IgD-negative memory B cell (primary cell): ENCODE measurements around the gene TAOK1. TPM values are rescaled to one million over a fixed set of nuclear protein-coding genes. Genes with fewer than 3 reads are reported as not detected.

Experiments used
- H3K27ac Mint-ChIP-seq, 3 donors: one replicate each; pipeline ENCODE4 v1.8.0; 2020 to 2022; ENCODE audit warnings: mild to moderate bottlenecking in 3 of 3, mixed read lengths in 3 of 3, moderate library complexity in 1 of 3
- H3K27me3 Mint-ChIP-seq: one replicate; pipeline ENCODE4 v1.8.0; 2021; ENCODE audit warnings: mixed read lengths
- H3K36me3 Mint-ChIP-seq: one replicate; pipeline ENCODE4 v1.8.0; 2020; ENCODE audit warnings: mild to moderate bottlenecking, mixed read lengths
- H3K4me1 Mint-ChIP-seq, 3 donors: one replicate each; pipeline ENCODE4 v1.8.0; 2020 to 2022; ENCODE audit warnings: mixed read lengths in 3 of 3, mild to moderate bottlenecking in 1 of 3
- H3K4me3 Mint-ChIP-seq, 4 donors: one replicate each; pipeline ENCODE4 v1.8.0; 2020 to 2022; ENCODE audit warnings: mild to moderate bottlenecking in 4 of 4, mixed read lengths in 4 of 4, moderate library complexity in 3 of 4
- H3K9me3 Mint-ChIP-seq, 3 donors: one replicate each; pipeline ENCODE4 v1.8.0; 2020 to 2021; ENCODE audit warnings: mixed read lengths in 3 of 3, mild to moderate bottlenecking in 1 of 3
- polyA plus RNA-seq: library from polyadenylated mRNA; unstranded; fragments of 300-500 nt; fragmentation: Illumina TruSeq; gene quantifications from one replicate; pipeline ENCODE4 v1.2.3, GENCODE V29; 2021

Gene TAOK1
- polyA plus RNA-seq, 1 donor from 2014 or later, result 4.0 TPM

DNA sequence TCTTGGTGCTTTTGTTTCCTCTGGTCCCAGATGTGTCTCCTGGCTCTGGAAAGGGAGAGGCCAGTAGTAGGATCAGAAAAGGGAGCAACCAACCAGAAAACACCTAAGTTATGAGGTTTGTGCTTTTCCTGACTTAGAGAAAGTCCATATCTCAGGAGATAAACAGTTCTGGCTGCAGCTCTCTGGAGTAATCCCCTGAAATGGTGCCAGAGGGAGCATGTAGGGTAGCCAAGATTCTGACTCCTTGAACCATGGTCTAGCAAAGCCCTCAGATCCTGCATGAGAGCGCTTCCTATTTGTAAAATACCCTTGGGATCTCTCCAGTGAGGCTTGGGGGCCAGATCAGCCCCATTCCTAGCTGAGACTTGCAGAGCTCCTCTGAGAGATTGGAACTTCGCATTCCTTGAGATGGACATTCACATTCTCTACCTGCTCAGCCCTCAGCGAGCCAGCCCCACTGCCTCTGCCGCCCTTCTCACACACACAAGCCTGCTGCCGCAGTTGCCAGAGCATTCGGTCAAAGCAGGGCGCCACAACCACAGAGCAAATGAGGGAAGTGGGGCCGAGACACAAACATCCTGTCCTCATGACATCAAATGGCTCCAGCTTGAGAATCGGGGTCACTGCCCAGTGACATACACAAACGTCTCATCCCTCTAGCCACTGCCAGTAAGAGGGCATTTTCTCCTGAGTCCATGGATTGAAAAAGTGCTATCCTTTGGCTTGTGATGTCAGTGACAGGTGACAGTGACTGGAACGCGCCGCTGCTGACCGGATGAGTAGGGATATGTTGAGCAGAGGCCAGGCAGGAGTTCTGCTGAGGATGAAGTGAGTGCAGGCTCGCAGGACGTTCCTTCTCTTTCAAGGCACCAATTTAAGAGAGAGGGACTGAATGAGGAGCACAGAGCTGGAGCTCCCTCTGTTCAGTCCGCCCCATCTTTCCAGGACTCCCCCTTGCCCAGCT, 171.7 kb downstream of the TAOK1 start:
- Mint-ChIP-seq H3K4me3 (peak overlapping the region in 3 of 4 donors; percentile 70 to 85 (median 76)), H3K27me3 (no peaks in the 10 kb centered on the region), H3K4me1 (peaks cover 43 to 63% (median 44%) of the 10 kb centered on the region in 3 donors)

DNA sequence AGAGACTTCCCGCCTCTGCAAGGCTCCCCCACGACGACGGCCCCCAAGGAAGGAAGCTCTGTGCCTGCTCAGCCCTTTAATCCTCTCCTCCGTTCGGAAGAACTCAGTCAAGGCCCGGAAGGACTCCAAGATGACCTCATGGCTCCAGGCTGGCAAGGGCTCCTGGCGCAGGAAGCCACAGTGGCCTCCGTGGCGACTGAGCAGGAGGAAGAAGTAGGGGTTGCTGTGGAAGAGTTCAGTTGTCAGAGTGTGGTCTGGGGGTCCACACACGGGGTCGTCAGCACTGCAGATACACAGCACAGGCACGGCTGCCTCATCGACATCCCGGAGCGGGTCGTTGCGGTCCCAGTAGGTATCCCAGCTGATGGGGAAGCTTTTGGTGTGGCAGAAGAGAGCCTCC, 172.5 kb downstream of the TAOK1 start:
- H3K4me1 Mint-ChIP-seq, result peaks cover 36 to 55% (median 41%) of the 10 kb centered on the region in 3 donors

More for the DNA sequence above, 171.7 kb downstream of the TAOK1 start:
- peaks cover 1% of the 10 kb centered on the region for H3K36me3 Mint-ChIP-seq
- peak overlapping the region; percentile 83 to 95 (median 92) for H3K27ac Mint-ChIP-seq
- H3K9me3 Mint-ChIP-seq, result no peaks in the 10 kb centered on the region

DNA sequence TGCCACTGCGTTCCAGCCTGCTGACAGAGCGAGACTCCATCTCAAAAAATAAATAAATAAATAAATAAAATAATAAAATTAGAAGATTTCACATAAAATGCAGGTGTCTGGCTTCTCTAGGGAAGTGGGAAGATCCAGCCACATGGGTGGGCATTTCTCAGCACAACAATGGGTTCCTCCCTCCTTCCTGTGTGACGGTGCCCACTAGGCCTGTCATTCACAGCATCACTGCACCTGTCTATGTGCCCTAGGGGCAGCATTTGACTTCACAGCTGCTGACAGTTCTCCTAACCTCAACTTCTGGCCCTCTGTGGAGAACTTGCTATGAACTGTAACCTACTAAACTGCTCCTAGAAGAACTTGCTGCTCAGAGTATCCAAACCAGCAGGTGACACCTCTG, 173.7 kb downstream of the TAOK1 start:
- H3K9me3 Mint-ChIP-seq, result no peaks in the 10 kb centered on the region
- no peaks in the 10 kb centered on the region for H3K27me3 Mint-ChIP-seq
- H3K36me3 Mint-ChIP-seq, result peaks cover 1% of the 10 kb centered on the region
- H3K4me1 Mint-ChIP-seq, result peaks cover 32 to 52% (median 35%) of the 10 kb centered on the region in 3 donors
- H3K4me3 Mint-ChIP-seq, result peak overlapping the region in 3 of 4 donors; percentile 77 to 87 (median 81)
- H3K27ac Mint-ChIP-seq, result peak overlapping the region; percentile 84 to 92 (median 90)

More for the DNA sequence above, 172.5 kb downstream of the TAOK1 start:
- Mint-ChIP-seq H3K36me3 (peaks cover 1% of the 10 kb centered on the region), H3K27me3 (no peaks in the 10 kb centered on the region), H3K27ac (peak overlapping the region; percentile 83 to 95 (median 89)), H3K4me3 (peak overlapping the region in 3 of 4 donors; percentile 70 to 74 (median 72)), H3K9me3 (no peaks in the 10 kb centered on the region)

DNA sequence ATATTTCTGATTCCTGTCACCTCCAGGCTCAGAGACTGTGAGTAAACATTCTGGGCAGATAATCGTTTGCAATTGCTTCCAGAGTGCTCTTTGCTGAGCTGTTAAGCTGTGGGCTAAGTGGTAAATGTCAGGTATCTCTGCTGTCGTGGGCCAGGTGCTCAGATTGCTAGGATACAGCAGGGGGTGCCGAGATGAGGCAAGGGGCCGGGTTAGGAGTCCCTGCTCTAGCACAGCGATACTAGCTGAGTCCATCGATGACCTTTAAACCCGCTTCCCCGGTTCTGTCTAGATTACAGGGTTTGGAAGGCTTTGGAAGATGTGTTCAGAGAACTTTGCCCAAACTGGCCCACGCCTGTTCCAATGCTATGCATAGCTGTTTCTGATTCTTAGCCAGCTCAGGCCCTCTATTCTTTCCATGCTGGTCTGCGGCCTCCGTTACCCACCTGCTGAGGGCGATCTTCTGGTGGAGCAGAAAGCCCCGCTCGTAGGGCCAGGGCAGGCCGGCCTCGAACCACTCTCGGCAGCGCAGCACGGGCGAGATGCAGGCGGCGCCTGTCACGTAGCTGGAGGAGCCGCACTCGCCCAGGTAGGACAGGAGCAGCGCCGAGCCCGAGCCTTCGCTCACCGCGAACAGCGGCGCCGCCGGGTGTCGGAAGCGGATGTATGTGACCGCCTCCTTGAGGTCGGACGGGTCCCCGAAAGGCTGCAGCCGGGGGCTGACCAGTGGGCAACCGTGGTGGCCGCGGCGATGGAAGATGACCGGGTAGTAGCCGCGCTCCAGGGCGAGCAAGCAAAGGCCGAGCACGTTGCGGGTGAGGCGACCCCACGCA, 175.7 kb downstream of the TAOK1 start:
- H3K27me3 Mint-ChIP-seq, result no peaks in the 10 kb centered on the region
- H3K4me3 Mint-ChIP-seq, result peak overlapping the region; percentile 90 to 98 (median 95)
- H3K9me3 Mint-ChIP-seq, result no peaks in the 10 kb centered on the region
- peaks cover 25 to 43% (median 33%) of the 10 kb centered on the region in 3 donors for H3K4me1 Mint-ChIP-seq
- H3K36me3 Mint-ChIP-seq, result peaks cover 3% of the 10 kb centered on the region
- peak overlapping the region; percentile 94 to 96 (median 94) for H3K27ac Mint-ChIP-seq

DNA sequence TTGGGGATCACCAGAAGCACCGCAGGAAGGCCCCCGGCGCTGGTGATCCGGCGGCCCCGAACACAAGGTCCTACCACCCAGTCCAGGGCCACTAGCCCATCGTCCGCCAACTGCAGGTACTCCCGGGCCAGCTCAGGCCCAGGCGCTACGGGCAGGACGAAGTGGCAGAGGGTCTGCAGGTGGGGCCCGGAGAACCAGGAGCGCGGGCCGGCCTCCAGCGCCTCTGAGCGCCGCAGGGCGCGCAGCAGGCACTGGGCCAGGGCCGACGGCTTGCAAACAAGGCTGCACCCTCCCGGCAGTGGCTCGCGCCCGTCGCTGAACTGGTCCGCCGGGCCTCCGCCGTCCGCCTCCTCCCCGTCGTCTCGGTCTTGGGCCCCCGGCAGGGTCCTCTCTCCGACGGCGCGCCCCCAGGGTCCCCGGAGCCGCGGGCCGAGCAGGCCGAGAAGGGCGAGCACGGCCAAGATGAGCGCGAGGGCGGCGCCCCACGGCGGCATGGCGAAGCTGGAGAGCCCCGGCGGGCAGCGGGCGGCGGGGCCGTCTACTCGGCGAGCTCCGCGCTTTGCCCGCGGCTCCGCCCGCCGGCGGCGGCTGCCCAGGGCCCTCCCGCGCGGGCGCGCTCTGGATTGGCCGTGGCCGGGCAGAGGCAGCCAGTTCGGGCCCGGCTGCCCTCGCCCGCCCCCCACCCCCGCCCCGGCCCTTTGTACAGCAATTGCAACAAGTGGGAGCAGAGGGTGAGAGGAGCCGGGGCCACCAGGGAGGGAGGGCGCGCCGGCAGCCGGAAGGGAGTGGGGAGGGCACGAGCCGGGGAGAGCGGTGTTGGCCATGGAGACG, 176.5 kb downstream of the TAOK1 start, which contains the start of gene ABHD15:
Gene ABHD15, minus strand, starts transcription at position 565 of the 831 bp plus-strand sequence. Its CDS starts 71 bp downstream, at position 494.
- Mint-ChIP-seq H3K27ac (peak within 1 kb of the TSS; percentile 94 to 96 (median 96)), H3K9me3 (no peaks in the 10 kb centered on the region), H3K4me3 (peak within 1 kb of the TSS; percentile 95 to 98 (median 97)), H3K36me3 (peaks cover 3% of the 10 kb centered on the region), H3K27me3 (no peaks in the 10 kb centered on the region), H3K4me1 (peaks cover 24 to 36% (median 30%) of the 10 kb centered on the region in 3 donors)

DNA sequence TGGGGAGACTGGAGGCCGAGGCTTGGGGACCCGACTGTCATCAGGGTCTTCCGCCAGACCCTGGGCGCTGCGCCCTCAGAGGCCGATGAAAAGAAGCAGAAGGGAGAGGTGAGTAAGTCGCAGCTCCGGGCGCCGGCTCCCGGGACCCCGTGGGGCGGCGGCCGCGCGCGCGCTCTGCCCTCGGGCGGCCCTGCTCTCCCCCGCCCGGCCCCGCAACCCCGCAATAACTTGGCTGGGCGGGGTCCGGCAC, 177.1 kb downstream of the TAOK1 start:
- Mint-ChIP-seq H3K4me3 (peak overlapping the region; percentile 95 to 98 (median 97)), H3K36me3 (peaks cover 3% of the 10 kb centered on the region), H3K9me3 (no peaks in the 10 kb centered on the region), H3K27me3 (no peaks in the 10 kb centered on the region), H3K27ac (peak overlapping the region in 2 of 3 donors; percentile 94), H3K4me1 (peaks cover 19 to 31% (median 27%) of the 10 kb centered on the region in 3 donors)

DNA sequence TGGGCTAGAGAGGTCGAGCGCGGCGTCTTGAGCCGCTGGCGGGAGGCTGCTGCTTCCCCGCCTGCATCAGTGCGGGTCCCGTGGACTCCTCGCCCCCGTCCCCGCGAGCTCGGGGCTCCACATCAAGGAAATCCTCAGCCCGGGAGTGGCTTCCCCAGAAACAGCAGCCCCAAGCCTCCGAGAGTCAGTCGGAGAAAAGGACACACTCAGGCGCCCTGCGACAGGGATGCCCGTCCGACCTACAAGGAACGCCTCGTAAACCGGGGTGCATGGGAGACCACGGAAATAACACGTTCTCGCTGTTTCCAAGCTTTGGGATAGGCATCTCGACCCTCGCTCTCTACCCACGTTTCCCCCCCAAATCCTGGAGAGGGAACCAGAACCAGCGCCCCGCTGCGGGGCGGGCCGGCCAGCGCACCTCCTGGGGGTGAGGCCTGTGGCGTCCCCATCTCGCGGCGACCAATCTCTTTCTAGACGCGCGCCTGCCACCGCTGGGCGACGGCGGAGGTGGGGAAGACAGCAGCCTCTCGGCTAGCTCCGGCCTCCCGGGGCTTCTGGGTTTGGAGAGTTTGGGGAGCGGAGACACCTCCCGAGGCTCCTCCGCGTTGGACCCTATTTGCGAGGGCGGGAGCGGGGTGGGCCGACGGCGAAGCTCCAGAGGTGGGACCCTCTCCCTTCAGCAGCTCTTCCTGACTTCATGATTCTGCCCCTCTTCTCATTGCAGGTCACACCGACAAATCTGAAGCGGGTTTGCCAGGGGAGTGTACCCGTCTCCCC, 177.6 kb downstream of the TAOK1 start:
- peak overlapping the region; percentile 95 to 98 (median 97) for H3K4me3 Mint-ChIP-seq
- no peaks in the 10 kb centered on the region for H3K27me3 Mint-ChIP-seq
- no peaks in the 10 kb centered on the region for H3K9me3 Mint-ChIP-seq
- H3K27ac Mint-ChIP-seq, result peak overlapping the region; percentile 94 to 96 (median 94)
- peaks cover 18 to 29% (median 23%) of the 10 kb centered on the region in 3 donors for H3K4me1 Mint-ChIP-seq
- peaks cover 3% of the 10 kb centered on the region for H3K36me3 Mint-ChIP-seq

DNA sequence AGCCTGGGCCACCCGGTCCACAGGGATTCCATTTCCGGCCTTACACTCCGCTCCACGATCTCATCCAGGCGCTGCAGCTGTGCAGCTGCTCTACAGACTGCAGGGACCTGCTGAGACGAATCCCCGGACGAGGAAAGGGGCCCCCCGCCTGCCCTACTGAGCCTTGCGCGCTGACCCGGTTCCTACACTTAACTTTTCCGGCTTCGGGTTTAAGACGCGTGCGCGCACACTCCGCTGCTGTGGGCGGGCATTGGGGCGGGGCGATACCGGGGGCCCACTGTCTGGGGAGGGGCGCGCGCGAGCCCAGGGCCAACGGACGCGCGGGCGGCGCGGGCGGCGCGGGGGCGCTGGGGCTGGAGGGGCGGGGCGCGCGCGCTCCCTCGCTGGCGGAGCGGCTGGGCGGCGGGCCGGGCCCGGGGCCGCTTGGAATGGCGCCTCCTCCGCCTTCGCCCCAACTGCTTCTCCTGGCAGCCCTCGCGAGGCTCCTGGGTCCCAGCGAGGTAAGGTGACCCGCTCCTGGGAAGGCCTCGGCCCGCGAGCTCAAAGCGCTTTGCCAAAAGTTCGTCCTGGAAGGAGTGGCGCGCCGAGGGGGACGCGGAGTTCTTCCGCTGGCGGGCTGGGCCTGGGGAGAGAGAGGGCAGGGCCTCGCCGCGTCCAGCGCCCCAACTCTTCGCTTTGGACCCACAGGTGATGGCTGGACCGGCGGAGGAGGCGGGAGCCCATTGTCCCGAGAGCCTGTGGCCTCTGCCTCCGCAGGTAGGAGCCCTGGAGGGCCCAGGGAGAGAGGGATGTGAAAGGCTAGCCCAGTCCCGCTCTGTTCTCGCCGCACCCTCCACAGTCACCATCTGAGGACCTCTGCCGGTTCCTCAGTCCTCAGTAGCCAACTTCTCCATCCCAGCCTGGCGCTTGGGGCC, 178.4 kb downstream of the TAOK1 start, which contains the start of gene TP53I13:
Gene TP53I13, plus strand, starts transcription at position 371 of the 914 bp plus-strand sequence. Its CDS starts 58 bp downstream, at position 429.
- Mint-ChIP-seq H3K4me1 (peaks cover 18 to 26% (median 23%) of the 10 kb centered on the region in 3 donors), H3K27ac (peak within 1 kb of the TSS; percentile 94 to 96 (median 94)), H3K27me3 (no peaks in the 10 kb centered on the region), H3K9me3 (no peaks in the 10 kb centered on the region), H3K36me3 (peaks cover 3% of the 10 kb centered on the region), H3K4me3 (peak within 1 kb of the TSS; percentile 95 to 98 (median 97))

DNA sequence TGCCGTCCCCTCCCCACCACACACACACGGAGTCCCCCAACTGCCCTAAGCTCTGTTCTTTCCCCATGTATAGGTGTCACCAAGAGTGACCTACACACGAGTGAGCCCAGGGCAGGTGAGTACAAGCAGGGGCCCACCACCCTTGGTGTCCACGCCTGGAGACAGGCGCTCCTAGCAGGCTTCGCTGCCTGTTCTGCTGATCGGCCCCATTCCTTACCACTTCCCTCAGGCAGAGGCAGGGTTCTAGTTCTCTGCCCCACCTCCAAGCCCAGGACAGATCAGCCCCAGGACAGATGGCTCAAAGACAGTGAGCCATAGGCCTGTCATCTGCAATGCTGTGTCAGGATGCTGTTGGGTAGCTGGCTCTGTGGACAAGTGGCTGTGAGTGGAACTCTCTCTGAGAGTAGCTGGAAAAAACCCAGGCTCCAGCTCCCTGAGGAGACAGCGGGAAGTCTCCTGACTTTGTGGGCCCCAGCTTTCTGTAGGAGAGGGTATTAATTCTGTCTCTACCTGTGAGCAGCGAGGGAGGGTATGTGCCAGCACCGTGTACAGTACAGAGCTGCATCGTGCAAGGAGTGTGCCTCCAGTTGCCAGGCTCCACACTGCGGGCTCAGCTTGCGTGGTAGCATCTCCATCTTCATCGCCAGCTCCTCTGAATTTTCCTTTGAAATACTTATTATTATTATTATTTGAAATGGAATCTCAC, 179.2 kb downstream of the TAOK1 start:
- peak overlapping the region; percentile 85 to 96 (median 95) for H3K4me3 Mint-ChIP-seq
- peak overlapping the region; percentile 8 to 94 (median 83) for H3K27ac Mint-ChIP-seq
- peaks cover 12 to 20% (median 20%) of the 10 kb centered on the region in 3 donors for H3K4me1 Mint-ChIP-seq
- H3K36me3 Mint-ChIP-seq, result peaks cover 3% of the 10 kb centered on the region
- no peaks in the 10 kb centered on the region for H3K9me3 Mint-ChIP-seq
- H3K27me3 Mint-ChIP-seq, result no peaks in the 10 kb centered on the region

DNA sequence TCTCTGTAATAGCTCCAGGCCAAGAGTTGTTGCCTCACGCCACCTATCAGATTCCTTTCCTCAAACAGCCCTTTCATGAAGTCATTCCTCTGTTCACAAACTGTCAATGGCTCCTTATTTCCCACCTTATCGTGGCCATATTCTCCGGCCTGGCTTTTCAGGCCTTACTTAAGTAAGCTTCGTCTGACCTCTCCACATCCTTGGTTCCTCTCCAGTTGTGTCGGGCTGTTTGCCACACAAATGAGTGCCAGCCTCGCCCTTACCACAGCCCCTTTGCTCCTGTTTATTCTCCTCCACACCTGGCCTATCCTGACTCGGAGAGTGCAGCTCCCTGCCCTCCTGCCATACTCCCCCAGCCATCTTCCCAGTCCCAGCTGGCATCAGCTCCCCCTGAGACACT, 180.4 kb downstream of the TAOK1 start:
- Mint-ChIP-seq H3K9me3 (no peaks in the 10 kb centered on the region), H3K4me3 (peak overlapping the region in 3 of 4 donors; percentile 73 to 87 (median 77)), H3K27ac (peak overlapping the region in 2 of 3 donors; percentile 66 to 80), H3K27me3 (no peaks in the 10 kb centered on the region), H3K4me1 (peaks cover 12 to 25% (median 20%) of the 10 kb centered on the region in 3 donors), H3K36me3 (peaks cover 3% of the 10 kb centered on the region)

DNA sequence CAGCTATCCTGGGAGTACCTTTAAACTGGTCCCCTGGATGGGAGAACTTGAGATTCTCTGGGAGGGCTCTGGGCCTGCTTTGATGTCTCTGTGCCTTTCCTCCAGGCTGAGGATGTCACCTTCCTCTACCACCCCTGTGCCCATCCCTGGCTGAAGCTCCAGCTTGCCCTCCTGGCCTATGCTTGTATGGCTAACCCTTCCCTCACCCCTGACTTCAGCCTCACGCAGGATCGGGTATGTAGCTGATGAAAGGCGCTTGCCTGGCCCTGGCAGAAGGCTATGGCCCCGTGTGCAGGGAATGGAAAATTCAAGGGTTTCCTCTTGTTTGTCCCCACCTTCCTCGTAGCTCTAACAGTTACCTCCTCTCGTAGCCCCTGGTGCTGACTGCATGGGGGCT, 181.3 kb downstream of the TAOK1 start:
- H3K27me3 Mint-ChIP-seq, result no peaks in the 10 kb centered on the region
- H3K9me3 Mint-ChIP-seq, result no peaks in the 10 kb centered on the region
- H3K36me3 Mint-ChIP-seq, result peaks cover 3% of the 10 kb centered on the region
- H3K27ac Mint-ChIP-seq, result no peak overlapping the region
- peaks cover 6 to 18% (median 16%) of the 10 kb centered on the region in 3 donors for H3K4me1 Mint-ChIP-seq
- peak overlapping the region in 2 of 4 donors; percentile 58 to 77 for H3K4me3 Mint-ChIP-seq
